HS-5 (cell line): ENCODE measurements around the gene EIF3F.

Experiments
- DNase-seq: peaks from one replicate; pipeline ENCODE4 v3.0.0-alpha.2; 2012; ENCODE audit warnings: low read depth

EIF3F gene

GRCh38 chr11:7994581-7995278 lies 7.6 kb downstream of the EIF3F start:
- no peak for DNase-seq

DNA sequence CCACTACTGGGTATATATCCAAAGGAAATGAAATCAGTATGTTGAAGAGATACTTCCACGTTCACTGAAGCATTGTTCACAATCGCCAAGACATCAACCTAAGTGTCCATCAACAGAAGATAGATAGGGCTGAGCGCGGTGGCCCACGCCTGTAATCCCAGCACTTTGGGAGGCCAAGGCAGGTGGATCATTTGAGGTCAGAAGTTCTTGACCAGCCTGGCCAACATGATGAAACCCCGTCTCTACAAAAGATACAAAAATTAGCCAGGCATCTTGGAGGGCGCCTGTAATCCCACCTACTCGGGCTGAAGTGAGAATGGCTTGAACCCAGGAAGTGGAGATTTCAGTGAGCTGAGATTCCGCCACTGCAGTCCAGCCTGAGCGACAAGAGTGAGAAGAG lies 12.7 kb downstream of the EIF3F start:
- no peak for DNase-seq

DNA sequence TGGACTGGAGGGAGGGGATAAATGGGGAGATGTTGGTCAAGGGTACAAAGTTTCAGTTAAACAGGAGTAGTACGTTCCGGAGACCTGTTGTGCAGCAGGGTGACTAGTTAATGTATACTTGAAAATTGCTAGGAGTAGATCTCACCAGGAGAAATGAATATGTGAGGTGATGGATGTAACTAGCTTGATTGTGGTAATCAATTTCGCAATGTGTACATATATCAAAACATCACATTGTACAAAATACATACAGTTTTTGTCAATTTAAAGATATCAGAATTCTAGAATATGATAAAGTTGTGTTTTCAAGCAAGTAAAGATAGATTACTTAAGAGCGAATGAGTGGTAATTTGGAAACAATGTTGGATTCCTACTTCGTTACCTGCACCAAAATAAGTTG lies 13.3 kb downstream of the EIF3F start:
- no peak for DNase-seq

DNA sequence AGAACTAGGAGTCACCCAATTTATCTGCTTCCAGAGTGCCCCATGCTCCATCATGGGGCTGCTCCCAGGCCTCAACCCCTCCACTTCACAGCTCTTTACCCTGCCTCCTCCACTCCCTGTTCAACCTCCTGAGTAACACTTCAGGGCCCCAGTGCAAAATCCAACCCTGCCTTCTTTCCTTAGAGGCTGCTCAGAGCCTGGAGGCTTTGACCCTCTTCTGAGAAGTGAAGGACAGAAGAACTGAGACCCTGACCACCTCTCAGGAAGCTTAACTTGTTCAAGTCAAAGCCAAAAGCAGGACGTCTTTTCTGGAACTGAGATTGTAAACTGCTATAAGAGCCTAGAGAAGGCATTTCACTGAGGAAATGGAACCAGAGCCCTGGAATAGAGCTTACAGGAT lies 15.5 kb downstream of the EIF3F start:
- DNase-seq = no peak

DNA sequence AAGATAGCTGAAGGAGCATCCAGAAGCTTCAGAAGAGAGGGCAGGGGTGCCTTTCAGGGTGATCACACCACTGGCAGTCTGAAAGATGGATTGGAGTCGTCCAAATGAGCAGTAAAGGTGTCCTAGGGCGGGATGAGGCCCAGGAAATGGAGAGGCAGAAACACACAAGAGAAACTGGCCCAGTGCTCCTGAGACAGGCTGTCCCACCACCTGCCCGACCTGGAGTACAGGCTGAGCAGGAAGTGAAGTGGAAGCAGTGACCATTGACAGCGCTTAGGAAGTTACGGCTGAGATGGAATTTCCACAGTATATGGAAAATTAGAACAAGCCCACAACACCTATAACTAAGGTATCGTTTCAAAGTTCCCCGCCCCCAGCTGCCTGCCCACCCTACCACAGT lies 16.1 kb downstream of the EIF3F start:
- no peak for DNase-seq

DNA sequence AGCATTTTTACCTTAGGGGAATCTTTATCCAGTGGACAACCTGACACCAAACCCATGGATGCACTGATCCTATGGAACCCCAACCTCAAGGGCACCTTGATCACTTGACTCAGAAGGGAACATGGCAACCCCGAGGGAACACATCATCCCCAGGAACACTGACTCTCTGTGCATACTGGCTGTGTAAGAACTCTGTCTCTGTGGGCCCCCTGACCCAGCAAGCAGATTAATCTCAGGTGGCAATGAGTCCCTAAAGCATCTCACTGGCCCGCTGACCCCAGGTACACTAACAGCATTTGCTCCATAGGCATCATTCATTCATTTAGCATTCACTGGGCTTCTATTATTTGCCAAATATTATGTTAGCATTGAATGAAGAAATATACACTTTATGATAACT lies 16.9 kb downstream of the EIF3F start:
- no peak for DNase-seq

DNA sequence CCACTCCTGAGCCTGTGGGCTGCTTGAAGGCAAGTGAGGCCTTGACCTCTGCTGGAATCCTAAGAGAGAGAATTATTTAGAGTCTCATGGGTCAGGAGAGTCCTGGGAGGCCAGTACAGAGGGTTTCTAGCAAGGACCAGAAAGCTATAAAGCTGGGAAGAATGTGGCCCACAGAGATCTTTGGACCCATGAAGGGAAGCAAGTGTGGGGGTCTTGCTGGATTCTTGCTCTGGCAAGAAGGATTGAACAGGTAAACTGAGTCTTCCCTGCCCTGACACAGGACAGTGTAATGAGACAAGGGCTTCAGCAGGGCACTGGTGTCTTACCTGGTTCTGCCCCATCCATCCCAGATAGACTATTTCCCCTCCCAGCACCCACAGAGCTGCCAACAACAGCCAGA lies 18.4 kb downstream of the EIF3F start:
- DNase-seq = no peak

GRCh38 chr11:8006349-8006977 lies 19.3 kb downstream of the EIF3F start:
- peak; percentile 45 for DNase-seq

- DNase-seq = no peak
Measured at GRCh38 chr11:8008212-8008611, 21.1 kb downstream of the EIF3F start.

DNA sequence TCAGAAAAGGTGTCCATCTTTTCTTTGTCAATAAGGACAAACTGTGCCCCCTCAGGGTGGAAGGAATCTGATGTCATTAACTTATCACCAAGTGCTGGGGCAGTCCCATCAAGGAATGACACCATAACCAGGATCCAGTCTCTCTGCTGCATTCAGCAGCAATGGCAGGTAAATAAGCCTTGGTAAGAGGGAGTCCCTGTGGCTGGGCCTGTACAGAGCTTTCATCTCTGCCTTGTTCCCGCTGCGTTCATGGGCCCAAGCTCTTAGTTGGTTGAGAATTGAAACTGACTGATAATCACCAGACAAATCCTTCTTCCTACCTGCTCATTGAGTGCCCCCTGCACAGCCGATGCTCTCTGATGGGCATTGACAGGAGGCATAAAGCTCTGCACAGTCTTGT lies 22.7 kb downstream of the EIF3F start:
- DNase-seq = no peak

- no peak for DNase-seq
Measured at GRCh38 chr11:8011371-8011770, 24.2 kb downstream of the EIF3F start.

DNA sequence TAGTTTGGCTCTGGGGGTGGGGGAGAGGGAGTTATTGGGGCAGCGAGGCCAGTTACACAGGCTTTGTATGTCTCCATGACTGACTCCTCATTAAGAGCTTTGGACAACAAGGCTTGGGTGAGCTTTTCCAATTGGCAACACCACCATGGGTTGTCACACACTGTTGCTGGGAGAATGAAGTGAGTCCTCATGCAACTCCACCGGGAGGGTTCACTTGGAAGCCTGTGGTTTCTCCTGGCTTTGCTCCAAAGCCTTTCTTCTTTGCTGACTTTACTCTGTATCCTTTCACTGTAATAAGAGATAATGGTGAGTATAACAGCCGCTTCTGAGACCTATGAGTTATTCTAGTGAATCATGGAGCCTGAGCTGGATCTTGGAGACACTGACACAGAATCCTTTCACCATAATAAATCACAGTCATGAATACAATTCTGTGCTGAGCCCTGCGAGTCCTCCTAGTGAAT lies 24.9 kb downstream of the EIF3F start:
- DNase-seq = peak; percentile 92

DNA sequence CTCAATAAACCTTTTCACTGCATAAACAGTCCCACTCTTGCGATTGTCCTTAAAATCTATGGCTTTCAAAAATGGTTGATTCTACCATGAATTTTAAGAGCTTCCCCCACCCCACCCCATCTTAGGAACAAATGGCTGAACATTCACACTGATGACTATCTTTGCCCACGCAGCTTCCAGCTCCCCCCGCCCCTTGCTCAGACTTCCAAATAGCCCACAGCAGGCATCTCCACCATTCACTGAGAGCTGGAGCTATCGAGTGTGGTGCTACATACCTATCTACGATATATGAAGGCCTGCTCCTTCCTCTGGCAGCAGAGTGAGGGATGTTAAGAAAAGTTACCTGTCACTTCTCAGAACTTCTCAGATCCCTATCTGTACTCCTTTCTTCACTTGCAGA lies 26.7 kb downstream of the EIF3F start:
- no peak for DNase-seq

DNA sequence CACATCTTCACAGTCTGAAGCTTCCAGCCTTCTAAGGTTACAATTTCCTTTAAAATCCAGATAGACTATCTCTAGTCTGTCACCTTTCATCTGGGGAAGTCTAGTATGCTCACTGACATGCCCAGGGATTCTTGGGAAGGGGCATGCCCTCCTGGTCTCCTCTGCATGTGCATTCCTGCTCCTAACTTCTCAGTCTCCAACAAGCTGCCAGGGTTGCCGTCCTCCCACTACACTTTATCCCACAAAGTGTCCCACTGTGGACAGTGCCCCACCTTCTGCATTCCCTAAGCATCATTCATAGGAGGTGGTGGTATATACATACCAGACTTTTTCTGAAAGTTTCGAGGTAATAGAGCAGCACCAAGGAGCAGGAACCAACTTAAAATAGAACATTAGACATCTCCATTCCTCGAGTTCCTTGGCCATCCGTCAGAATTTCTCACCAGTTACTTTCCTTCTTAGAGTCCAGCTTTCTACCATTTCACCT lies 28.7 kb downstream of the EIF3F start:
- DNase-seq = no peak

DNA sequence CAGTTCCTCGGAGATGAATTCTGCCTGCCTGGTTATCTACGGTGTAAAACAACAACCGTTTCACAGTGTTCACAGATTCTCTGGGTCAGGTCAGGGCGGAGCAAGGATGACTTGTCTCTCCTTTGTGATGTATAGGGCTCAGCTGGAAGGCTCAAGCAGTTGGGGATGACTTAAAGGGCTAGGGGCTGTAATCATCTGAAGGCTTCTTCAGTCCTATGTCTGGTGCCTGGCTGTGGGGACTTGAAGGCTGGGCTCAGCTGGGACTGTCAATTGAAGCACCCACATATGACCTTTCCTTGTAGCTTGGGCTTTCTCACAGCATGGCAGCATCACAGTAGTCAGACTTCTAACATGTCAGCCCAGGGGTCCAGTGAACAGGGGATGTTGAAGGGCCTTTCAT lies 29.3 kb downstream of the EIF3F start:
- no peak for DNase-seq

DNA sequence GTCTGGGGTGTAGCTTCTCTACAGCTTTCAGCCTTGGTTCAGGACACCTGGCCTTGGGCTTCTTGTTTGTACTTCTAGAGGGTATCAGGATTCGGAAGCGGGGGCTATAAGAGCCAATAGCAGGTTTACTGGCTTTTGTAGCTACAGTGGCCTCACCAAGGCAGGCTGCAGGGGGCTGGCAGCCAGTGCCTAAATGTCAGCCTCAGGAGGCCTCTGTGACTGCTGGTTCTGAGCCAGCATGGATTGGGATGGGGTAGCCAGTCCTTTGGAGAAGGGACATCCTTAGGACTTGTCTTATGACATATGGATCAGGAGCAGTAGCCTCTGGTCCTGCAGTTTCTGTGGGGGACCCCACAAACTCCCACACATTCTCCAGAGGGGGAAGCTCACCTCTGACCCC lies 29.9 kb downstream of the EIF3F start:
- no peak for DNase-seq

- no peak for DNase-seq
Measured at GRCh38 chr11:8017894-8018483, 30.9 kb downstream of the EIF3F start.

DNA sequence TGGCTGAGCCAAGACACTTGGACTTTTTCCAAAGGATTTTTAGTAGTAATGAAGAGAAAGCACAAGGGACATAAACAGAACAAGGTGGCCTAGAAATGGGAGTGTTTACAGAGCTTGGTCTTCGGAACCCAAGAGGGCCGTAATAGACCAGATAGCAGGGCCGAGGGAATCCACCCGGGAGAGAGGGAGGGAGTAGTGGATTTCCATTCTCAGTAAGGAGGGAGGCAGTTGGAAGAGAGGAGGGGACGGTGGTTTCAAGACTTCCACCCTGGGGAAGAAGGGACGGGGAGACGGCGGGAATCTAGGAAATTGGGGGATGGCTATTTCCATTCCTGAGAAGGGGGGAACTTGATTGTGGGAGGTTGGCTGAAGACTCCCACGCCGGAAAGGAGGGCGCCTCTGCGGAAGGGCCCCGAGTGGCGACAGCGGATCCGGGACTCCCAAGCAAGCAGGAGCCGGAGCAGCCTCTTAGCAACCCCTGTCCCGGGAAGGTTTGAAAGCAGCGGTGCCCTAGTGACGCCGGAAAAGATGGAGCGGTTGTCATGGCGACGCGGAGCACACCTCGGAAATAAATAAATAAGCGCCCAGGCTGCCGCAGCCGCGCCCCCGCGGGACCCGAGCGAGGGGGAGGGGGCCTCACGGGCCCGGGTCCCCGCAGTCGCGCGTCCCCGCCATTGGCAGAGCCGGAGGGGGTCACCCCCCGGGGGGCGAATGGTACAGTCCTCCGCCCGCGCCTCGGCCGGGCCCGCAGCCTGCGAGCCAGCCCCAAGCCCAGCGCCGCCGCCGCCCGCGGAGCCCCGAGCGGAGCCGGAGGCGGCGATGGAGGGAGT lies 31.6 kb downstream of the EIF3F start:
- DNase-seq = no peak

DNA sequence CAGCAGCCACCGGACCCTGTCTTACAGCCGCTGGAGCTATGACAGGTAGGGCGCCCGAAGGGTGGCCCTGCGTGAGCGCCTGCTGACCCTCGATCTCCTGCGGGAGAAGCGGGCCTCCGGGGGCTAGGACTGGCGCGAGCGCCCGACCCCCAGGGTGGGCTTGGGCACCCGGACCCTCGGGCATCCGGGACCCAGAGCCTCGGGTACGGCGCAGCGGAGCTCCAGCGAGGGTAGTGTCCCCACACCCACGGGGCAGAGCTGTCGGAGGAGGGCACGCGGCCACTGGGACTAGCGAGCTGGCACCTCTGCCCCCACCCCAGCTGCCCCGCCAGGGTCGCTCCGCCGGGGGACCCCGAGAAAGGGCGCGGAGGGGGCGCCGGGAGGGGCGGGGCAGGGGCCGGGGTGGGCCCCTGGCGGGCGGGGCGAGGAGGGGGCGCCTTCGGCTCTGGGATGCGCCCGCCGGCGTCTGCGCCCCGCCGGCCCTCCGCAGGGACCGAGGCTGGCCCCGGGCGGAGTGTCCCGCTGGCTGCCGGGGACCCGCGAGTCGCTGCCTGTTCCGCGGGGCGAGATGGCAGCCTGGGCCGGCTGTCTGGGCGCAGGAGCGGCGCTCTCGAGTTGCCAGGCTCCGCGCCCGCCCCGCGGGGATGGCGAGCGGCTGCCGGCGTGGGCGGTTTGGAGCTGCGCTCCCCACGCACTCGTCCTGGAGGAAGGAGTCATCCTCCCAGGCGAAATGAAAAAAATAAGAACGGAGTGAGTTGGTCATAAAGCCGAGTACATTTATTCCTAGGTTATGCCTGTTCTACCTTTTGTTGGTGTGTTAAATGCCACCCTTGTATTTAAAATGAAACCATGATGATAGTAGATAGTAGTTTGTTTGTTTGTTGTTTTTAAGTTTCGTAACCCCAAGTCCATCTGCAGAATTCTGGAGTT lies 32.4 kb downstream of the EIF3F start:
- no peak for DNase-seq

DNA sequence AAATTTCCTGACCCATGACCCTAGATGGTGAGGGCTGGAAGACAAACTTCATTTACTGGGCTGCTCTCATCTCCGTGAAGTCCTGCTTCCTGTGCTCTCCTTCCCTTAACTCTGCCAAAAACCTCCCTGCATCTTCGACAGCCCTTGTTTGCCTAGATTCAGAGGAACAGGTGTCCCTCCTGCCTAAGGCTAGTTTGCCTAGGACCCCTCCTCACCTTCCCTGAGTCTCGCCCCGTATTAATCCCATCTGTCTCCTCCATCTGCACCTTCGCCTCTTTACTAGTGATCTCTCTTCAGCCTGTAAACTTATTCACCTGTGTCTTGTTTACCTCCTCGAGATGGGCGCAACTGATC lies 33.1 kb downstream of the EIF3F start:
- DNase-seq = no peak

DNA sequence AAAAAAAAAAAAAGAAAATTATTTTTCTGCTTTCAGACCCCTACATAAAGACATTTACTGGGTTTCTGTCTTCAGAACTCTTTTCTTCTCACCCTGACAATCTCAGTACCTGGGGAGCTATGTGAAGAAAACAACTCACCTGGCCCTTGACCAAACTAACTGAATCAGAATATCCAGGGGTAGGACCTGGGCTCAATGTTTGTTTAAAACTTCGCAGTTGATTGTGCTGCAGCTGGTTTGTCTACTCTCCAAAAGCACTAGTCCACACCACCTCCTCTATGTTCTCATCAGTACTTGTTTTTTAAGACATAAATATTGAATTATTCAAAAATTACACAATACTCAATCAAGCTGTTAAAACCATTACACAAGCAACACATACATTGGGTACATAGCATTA lies 34.8 kb downstream of the EIF3F start:
- no peak for DNase-seq

DNA sequence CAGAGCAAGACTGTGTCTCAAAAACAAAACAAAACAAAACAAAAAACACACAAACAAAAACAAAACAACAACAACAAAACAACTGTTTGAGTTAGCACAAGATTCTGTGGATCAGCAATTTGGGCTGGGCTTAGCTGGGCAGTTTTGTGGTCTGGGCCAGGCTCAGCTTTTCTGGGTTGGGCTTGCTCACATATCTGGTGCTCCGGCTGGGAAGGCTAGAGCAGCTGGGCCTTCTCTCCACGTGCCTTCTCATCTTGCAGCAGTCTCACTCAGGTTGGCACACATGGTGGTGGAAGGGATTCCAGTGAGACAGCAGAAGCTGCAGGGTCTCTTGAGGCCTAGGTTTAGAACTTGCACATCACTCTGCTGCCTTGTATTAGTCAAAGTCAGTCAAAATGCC lies 35.7 kb downstream of the EIF3F start:
- no peak for DNase-seq
